Measurements from ENCODE around the gene LDB2.
"Not testable (repeated sequence)": the region's sequence is repeated elsewhere in the genome, so short reads cannot be mapped to it uniquely, and the experiment has no call there.

Gene LDB2

GRCh38 chr4:16897991-16898827 is at the start of gene LDB2:
TSS of gene LDB2 (minus strand) at chr4:16898645.
- DNase-seq, result no peak

- DNase-seq, result no peak
These were observed 44.0 kb upstream of the LDB2 start for GRCh38 chr4:16942491-16942890.

- no peak for DNase-seq
These were observed 40.7 kb upstream of the LDB2 start for GRCh38 chr4:16939178-16939577.

- no peak for DNase-seq
These were observed 40.1 kb upstream of the LDB2 start for GRCh38 chr4:16938512-16939040.

GRCh38 chr4:16931339-16932305 is 33.2 kb upstream of the LDB2 start:
- DNase-seq, result no peak

GRCh38 chr4:16926214-16926613 is 27.8 kb upstream of the LDB2 start:
- no peak for DNase-seq

GRCh38 chr4:16918716-16919115 is 20.3 kb upstream of the LDB2 start:
- not testable (repeated sequence) for DNase-seq

GRCh38 chr4:16916719-16917337 is 18.4 kb upstream of the LDB2 start:
- DNase-seq, result no peak

GRCh38 chr4:16916031-16916430 is 17.6 kb upstream of the LDB2 start:
- no peak for DNase-seq

- DNase-seq, result no peak
These were observed 15.8 kb upstream of the LDB2 start for GRCh38 chr4:16914208-16914607.

GRCh38 chr4:16912896-16913295 is 14.5 kb upstream of the LDB2 start:
- DNase-seq, result no peak

GRCh38 chr4:16909281-16909680 is 10.8 kb upstream of the LDB2 start:
- DNase-seq, result no peak

GRCh38 chr4:16908377-16909021 is 10.1 kb upstream of the LDB2 start:
- no peak for DNase-seq

- DNase-seq, result no peak
These were observed 1.9 kb upstream of the LDB2 start for GRCh38 chr4:16900325-16900724.

GRCh38 chr4:16896881-16897750 is 1.3 kb downstream of the LDB2 start:
- DNase-seq, result no peak

- no peak for DNase-seq
These were observed 4.0 kb downstream of the LDB2 start for GRCh38 chr4:16894406-16894805.

GRCh38 chr4:16893141-16893651 is 5.2 kb downstream of the LDB2 start:
- no peak for DNase-seq

GRCh38 chr4:16890651-16891050 is 7.8 kb downstream of the LDB2 start:
- DNase-seq, result no peak

GRCh38 chr4:16889945-16890344 is 8.5 kb downstream of the LDB2 start:
- no peak for DNase-seq

- DNase-seq, result no peak
These were observed 10.6 kb downstream of the LDB2 start for GRCh38 chr4:16887887-16888286.

Measured in NCI-H226 (cell line).